Renal pelvis (tissue), 4 donors: ENCODE results near the gene KRT81. TPM values are rescaled to one million over a fixed set of nuclear protein-coding genes. Genes with fewer than 3 reads are reported as not detected.
"Not testable (repeated sequence)": the region's sequence is repeated elsewhere in the genome, so short reads cannot be mapped to it uniquely, and the experiment has no call there.

Experiments used
- DNase-seq: peaks from one replicate; pipeline ENCODE4 v3.0.0-alpha.2; 2013
- polyA plus RNA-seq, 3 donors: library from polyadenylated mRNA; unstranded; fragments of 120-200 nt; gene quantifications; one replicate each; pipeline ENCODE4 v1.2.1, GENCODE V29; 2013; ENCODE audit not compliant: insufficient read length in 3 of 3

The KRT81 gene
- polyA plus RNA-seq, 3 donors = 0.11 TPM; not detected in 2

GRCh38 chr12:52254180-52254964 lies 37.0 kb downstream of the KRT81 start:
- no peak for DNase-seq

GRCh38 chr12:52253391-52254179 lies 37.7 kb downstream of the KRT81 start:
- DNase-seq = no peak

- no peak for DNase-seq
These were observed 38.5 kb downstream of the KRT81 start for GRCh38 chr12:52252728-52253343.

- not testable (repeated sequence) for DNase-seq
These were observed 39.1 kb downstream of the KRT81 start for GRCh38 chr12:52252175-52252615.

GRCh38 chr12:52251367-52252051 lies 39.8 kb downstream of the KRT81 start:
- DNase-seq = no peak

- no peak for DNase-seq
These were observed 41.0 kb downstream of the KRT81 start for GRCh38 chr12:52250048-52250990.

GRCh38 chr12:52249511-52250047 lies 41.8 kb downstream of the KRT81 start:
- DNase-seq = no peak

GRCh38 chr12:52248541-52249461 lies 42.5 kb downstream of the KRT81 start:
- DNase-seq = no peak

GRCh38 chr12:52247622-52248540 lies 43.5 kb downstream of the KRT81 start:
- DNase-seq = no peak

GRCh38 chr12:52246720-52247621 lies 44.4 kb downstream of the KRT81 start:
- DNase-seq = no peak

GRCh38 chr12:52245962-52246569 lies 45.3 kb downstream of the KRT81 start:
- no peak for DNase-seq

- DNase-seq = no peak
These were observed 45.9 kb downstream of the KRT81 start for GRCh38 chr12:52245259-52245961.

GRCh38 chr12:52244615-52244994 lies 46.7 kb downstream of the KRT81 start:
- DNase-seq = no peak

- peak; percentile 77 for DNase-seq
These were observed 47.3 kb downstream of the KRT81 start for GRCh38 chr12:52243856-52244614.

GRCh38 chr12:52243259-52243855 lies 48.0 kb downstream of the KRT81 start:
- peak; percentile 81 for DNase-seq
